HEK293 (cell line): ENCODE data around the gene SCAF4.

Source experiments
- CTCF ChIA-PET: fragments of 350-600 bp; formaldehyde crosslinking; extraction: SDS; loops from one replicate; lab custom pipeline; 2021; ENCODE audit warnings: antibody characterized with exemption; lab: Yijun Ruan, JAX
- POLR2A ChIA-PET: fragments of 300-600 bp; formaldehyde crosslinking; extraction: SDS; loops from one replicate; lab custom pipeline; 2020; ENCODE audit warnings: antibody characterized with exemption, inconsistent platforms; lab: Yijun Ruan, JAX
- H3K27ac ChIP-seq: fragments of 200-500 bp; sonication (Bioruptor generic); 2 replicates; pipeline ENCODE4 v1.5.1; 2014; ENCODE audit warnings: low read depth, low read length, control low read depth, inconsistent platforms; ENCODE audit errors: extremely low read depth
- H3K36me3 ChIP-seq, 2 experiments: fragments of 200-500 bp in 1 of 2; sonication (Bioruptor generic) in 1 of 2; 1 replicate in 1 of 2; 2 replicates in 1 of 2; pipeline ENCODE4 v1.5.1; 2014 to 2017; ENCODE audit warnings: inconsistent platforms in 2 of 2, low read length in 2 of 2; ENCODE audit not compliant: control insufficient read depth in 2 of 2, insufficient read depth in 1 of 2
- H3K4me1 ChIP-seq: fragments of 200-500 bp; sonication (Bioruptor generic); 2 replicates; pipeline ENCODE4 v1.5.1; 2014; ENCODE audit warnings: mild to moderate bottlenecking, low read length, inconsistent platforms; ENCODE audit not compliant: control insufficient read depth, insufficient read depth
- H3K4me3 ChIP-seq: 2 replicates; pipeline ENCODE4 v1.5.1; 2011; ENCODE audit warnings: low read depth, mild to moderate bottlenecking, control low read depth, low read length, moderate library complexity
- H3K9me3 ChIP-seq: fragments of 200-500 bp; sonication (Bioruptor generic); 2 replicates; pipeline ENCODE4 v1.5.1; 2014; ENCODE audit warnings: low read depth, low read length, inconsistent platforms; ENCODE audit not compliant: control insufficient read depth, insufficient read depth
- BCL11A ChIP-seq: fragments of 450-650 bp; formaldehyde crosslinking; IDR thresholded peaks from 2 replicates; pipeline ENCODE4 v1.5.1; 2016; ENCODE audit warnings: low read depth, missing biosample characterization, missing genetic modification characterization
- IKZF3 ChIP-seq: fragments of 450-650 bp; IDR thresholded peaks from 2 replicates; pipeline ENCODE4 v1.5.0; 2018; ENCODE audit warnings: missing biosample characterization, mild to moderate bottlenecking, missing genetic modification characterization, moderate library complexity
- KLF8 ChIP-seq: fragments of 450-650 bp; formaldehyde crosslinking; IDR thresholded peaks from 2 replicates; pipeline ENCODE4 v1.5.1; 2016; ENCODE audit warnings: missing biosample characterization, missing genetic modification characterization
- REPIN1 ChIP-seq: fragments of 450-650 bp; formaldehyde crosslinking; IDR thresholded peaks from 2 replicates; pipeline ENCODE4 v1.5.1; 2017; ENCODE audit warnings: missing biosample characterization, missing genetic modification characterization, low read depth
- YY2 ChIP-seq: fragments of 450-650 bp; formaldehyde crosslinking; IDR thresholded peaks from 2 replicates; pipeline ENCODE4 v1.5.1; 2016; ENCODE audit warnings: missing biosample characterization, missing genetic modification characterization
- ZFHX2 ChIP-seq: fragments of 450-650 bp; formaldehyde crosslinking; conservative IDR thresholded peaks from 2 replicates; pipeline ENCODE4 v1.5.1; 2016; ENCODE audit warnings: missing biosample characterization, missing genetic modification characterization
- ZNF138 ChIP-seq: fragments of 450-650 bp; formaldehyde crosslinking; IDR thresholded peaks from 2 replicates; pipeline ENCODE4 v1.5.1; 2016; ENCODE audit warnings: missing biosample characterization, missing genetic modification characterization, borderline replicate concordance
- ZNF341 ChIP-seq: fragments of 450-650 bp; formaldehyde crosslinking; IDR thresholded peaks from 2 replicates; pipeline ENCODE4; 2016; ENCODE audit warnings: low read depth, missing biosample characterization, missing genetic modification characterization
- ZNF366 ChIP-seq: fragments of 450-650 bp; formaldehyde crosslinking; conservative IDR thresholded peaks from 2 replicates; pipeline ENCODE4 v1.5.1; 2016; ENCODE audit warnings: missing biosample characterization, missing genetic modification characterization
- ZNF404 ChIP-seq: fragments of 450-650 bp; formaldehyde crosslinking; IDR thresholded peaks from 2 replicates; pipeline ENCODE4 v1.5.1; 2017; ENCODE audit warnings: missing biosample characterization, missing genetic modification characterization
- ZNF561 ChIP-seq: fragments of 450-650 bp; IDR thresholded peaks from 2 replicates; pipeline ENCODE4 v1.5.1; 2018; ENCODE audit warnings: missing biosample characterization, missing genetic modification characterization, borderline replicate concordance
- ZNF571 ChIP-seq: fragments of 450-650 bp; formaldehyde crosslinking; IDR thresholded peaks from 2 replicates; pipeline ENCODE4 v1.5.0; 2017; ENCODE audit warnings: missing biosample characterization, missing genetic modification characterization
- ZNF585B ChIP-seq: fragments of 450-650 bp; formaldehyde crosslinking; IDR thresholded peaks from 2 replicates; pipeline ENCODE4 v1.5.1; 2016; ENCODE audit warnings: missing biosample characterization, missing genetic modification characterization
- ZNF664 ChIP-seq: fragments of 450-650 bp; formaldehyde crosslinking; IDR thresholded peaks from 2 replicates; pipeline ENCODE4 v1.5.1; 2016; ENCODE audit warnings: missing biosample characterization, missing genetic modification characterization
- ZNF707 ChIP-seq: fragments of 450-650 bp; formaldehyde crosslinking; IDR thresholded peaks from 2 replicates; pipeline ENCODE4 v1.5.1; 2016; ENCODE audit warnings: missing biosample characterization, missing genetic modification characterization
- ZNF76 ChIP-seq: fragments of 450-650 bp; formaldehyde crosslinking; IDR thresholded peaks from 2 replicates; pipeline ENCODE4; 2016; ENCODE audit warnings: low read depth, missing biosample characterization, missing genetic modification characterization, borderline replicate concordance
- ZNF777 ChIP-seq: fragments of 450-650 bp; formaldehyde crosslinking; IDR thresholded peaks from 2 replicates; pipeline ENCODE4 v1.5.1; 2017; ENCODE audit warnings: missing biosample characterization, missing genetic modification characterization, borderline replicate concordance
- TF ChIP-seq, protein P1 (sequence below): fragments of 450-650 bp; formaldehyde crosslinking; IDR thresholded peaks from 2 replicates; pipeline ENCODE4; 2016; ENCODE audit warnings: missing biosample characterization, missing genetic modification characterization
- TF ChIP-seq, protein P2 (sequence below): fragments of 450-650 bp; formaldehyde crosslinking; IDR thresholded peaks from 2 replicates; pipeline ENCODE4 v1.5.1; 2016; ENCODE audit warnings: missing biosample characterization, missing genetic modification characterization

Gene SCAF4

DNA sequence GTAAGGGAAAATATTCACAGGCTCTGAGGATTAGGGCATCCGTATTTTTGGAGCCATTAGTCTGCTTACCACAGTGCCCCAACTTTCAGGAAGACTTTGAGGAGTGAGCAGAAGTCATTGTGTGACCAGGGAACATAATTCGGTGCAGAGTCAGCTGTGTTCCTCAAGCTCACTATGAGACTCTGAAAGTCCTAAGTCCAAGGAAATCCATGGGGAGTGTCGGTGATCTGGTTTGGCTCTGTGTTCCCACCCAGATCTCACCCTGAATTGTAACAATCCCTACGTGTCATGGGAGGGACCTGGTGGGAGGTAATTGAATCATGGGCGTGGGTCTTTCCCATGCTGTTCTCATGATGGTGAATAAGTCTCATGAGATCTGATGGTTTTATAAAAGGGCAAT lies 45.9 kb upstream of the SCAF4 start:
- no peak overlapping the region for H3K4me3 ChIP-seq
- POLR2A ChIA-PET, result no interaction called here
- peaks cover 9% of the 10 kb centered on the region for H3K4me1 ChIP-seq
- no peaks in the 10 kb centered on the region for H3K9me3 ChIP-seq
- H3K36me3 ChIP-seq, result no peaks in the 10 kb centered on the region
- no peak overlapping the region for H3K27ac ChIP-seq
- CTCF ChIA-PET, result interaction anchor here (0.6 kb wide), 1 partner anchor 1668 kb away, joined by 3 read pairs; no protein-coding TSS in a partner anchor
- TF ChIP-seq ZNF664 (tag by site-specific recombination) (no peak), REPIN1 (tag by site-specific recombination) (no peak), ZNF777 (no peak), ZNF366 (tag by site-specific recombination) (no peak), ZNF404 (tag by site-specific recombination) (no peak), ZNF76 (tag by site-specific recombination) (no peak), ZNF341 (no peak)
- TF ChIP-seq, protein P1, sequence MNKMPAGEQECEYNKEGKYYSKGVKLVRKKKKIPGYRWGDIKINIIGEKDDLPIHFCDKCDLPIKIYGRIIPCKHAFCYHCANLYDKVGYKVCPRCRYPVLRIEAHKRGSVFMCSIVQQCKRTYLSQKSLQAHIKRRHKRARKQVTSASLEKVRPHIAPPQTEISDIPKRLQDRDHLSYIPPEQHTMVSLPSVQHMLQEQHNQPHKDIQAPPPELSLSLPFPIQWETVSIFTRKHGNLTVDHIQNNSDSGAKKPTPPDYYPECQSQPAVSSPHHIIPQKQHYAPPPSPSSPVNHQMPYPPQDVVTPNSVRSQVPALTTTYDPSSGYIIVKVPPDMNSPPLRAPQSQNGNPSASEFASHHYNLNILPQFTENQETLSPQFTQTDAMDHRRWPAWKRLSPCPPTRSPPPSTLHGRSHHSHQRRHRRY (tag by site-specific recombination), result no peak

GRCh38 chr21:31774031-31774430 lies 42.1 kb upstream of the SCAF4 start:
- no peak for TF ChIP-seq IKZF3 (tag by site-specific recombination)
- no peak for TF ChIP-seq KLF8
- TF ChIP-seq ZFHX2 (tag by site-specific recombination), result no peak
- TF ChIP-seq, protein P2, sequence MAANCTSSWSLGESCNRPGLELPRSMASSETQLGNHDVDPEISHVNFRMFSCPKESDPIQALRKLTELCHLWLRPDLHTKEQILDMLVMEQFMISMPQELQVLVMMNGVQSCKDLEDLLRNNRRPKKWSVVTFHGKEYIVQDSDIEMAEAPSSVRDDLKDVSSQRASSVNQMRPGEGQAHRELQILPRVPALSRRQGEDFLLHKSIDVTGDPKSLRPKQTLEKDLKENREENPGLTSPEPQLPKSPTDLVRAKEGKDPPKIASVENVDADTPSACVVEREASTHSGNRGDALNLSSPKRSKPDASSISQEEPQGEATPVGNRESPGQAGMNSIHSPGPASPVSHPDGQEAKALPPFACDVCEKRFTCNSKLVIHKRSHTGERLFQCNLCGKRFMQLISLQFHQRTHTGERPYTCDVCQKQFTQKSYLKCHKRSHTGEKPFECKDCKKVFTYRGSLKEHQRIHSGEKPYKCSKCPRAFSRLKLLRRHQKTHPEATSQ (tag by site-specific recombination), result no peak
- TF ChIP-seq ZNF707 (tag by site-specific recombination), result no peak
- no peak for TF ChIP-seq ZNF138 (tag by site-specific recombination)
- no peak for TF ChIP-seq ZNF571
- TF ChIP-seq ZNF585B, result no peak
- TF ChIP-seq YY2, result no peak
- TF ChIP-seq BCL11A (tag by site-specific recombination), result no peak
- TF ChIP-seq, protein P1 (tag by site-specific recombination), result no peak
- TF ChIP-seq ZNF561 (tag by site-specific recombination), result no peak
- Histone ChIP-seq H3K36me3 (no peaks in the 10 kb centered on the region), H3K9me3 (no peaks in the 10 kb centered on the region), H3K27ac (no peak overlapping the region), H3K4me1 (no peaks in the 10 kb centered on the region), H3K4me3 (no peak overlapping the region)
- ChIA-PET CTCF (interaction anchor here (0.7 to 3.0 kb wide), 3 partner anchors 12 to 73 kb away, joined by 4 to 14 read pairs (median 7); no protein-coding TSS in a partner anchor), POLR2A (no interaction called here)
